ENCODE data around the gene MAP3K8.

DNA sequence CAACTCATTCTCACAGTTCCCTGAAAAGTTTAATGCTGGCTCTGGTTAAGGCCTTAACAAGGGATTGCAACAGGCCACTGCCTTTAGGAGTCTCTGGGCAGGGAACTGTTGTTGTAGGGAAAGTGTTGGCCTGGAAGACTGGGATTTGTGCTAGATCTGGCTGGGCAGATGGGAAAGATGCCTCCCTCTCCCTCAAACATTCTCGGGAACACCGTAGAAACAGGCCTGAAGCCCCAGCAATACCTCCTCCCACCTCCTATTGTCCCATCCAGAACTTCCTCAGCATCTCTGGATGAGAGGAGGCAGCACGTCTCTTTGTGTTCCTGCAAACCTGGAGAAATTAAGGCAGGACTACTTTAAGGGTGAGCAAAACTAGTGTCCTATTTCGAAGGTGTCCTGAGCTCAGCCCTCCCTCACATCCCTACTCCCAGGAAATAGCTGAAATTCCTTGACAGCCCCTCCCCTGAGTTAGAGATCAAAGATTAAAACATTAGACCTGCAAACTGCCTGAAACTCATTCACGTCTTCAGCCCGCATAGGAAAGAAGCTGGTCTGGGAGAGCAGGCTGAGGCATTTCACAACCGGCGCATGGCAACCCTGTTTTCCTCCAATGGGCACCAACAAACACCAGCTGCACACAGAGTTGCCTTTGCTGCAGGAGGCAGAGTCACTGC lies 10.9 kb upstream of the MAP3K8 start:
- TF ChIP-seq, protein P1, sequence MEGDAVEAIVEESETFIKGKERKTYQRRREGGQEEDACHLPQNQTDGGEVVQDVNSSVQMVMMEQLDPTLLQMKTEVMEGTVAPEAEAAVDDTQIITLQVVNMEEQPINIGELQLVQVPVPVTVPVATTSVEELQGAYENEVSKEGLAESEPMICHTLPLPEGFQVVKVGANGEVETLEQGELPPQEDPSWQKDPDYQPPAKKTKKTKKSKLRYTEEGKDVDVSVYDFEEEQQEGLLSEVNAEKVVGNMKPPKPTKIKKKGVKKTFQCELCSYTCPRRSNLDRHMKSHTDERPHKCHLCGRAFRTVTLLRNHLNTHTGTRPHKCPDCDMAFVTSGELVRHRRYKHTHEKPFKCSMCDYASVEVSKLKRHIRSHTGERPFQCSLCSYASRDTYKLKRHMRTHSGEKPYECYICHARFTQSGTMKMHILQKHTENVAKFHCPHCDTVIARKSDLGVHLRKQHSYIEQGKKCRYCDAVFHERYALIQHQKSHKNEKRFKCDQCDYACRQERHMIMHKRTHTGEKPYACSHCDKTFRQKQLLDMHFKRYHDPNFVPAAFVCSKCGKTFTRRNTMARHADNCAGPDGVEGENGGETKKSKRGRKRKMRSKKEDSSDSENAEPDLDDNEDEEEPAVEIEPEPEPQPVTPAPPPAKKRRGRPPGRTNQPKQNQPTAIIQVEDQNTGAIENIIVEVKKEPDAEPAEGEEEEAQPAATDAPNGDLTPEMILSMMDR (IDR thresholded peaks at IDR 0.05) = no peak
- TF ChIP-seq EZH2 (IDR thresholded peaks at IDR 0.05; ENCODE audit: borderline replicate concordance, insufficient read depth, low read depth, low read length, poor library complexity, severe bottlenecking) = no peak

Data from B cell (primary cell).